GM23338 (cell line): Measurements from ENCODE around the gene SYNPR. TPM values are rescaled to one million over a fixed set of nuclear protein-coding genes. Genes with fewer than 3 reads are reported as not detected.

Experiments
- ATAC-seq: fragments of 200-7000 bp; cut with Tn5 transposase; 3 replicates; pipeline ENCODE4 v1.9.1; 2020
- DNase-seq: peaks from one replicate; pipeline ENCODE4 v3.0.0-alpha.2; 2015; ENCODE audit warnings: low spot score
- H2AFZ ChIP-seq: fragments of 200-600 bp; sonication (generic); 2 replicates; pipeline ENCODE4 v1.8.0; 2016; ENCODE audit warnings: antibody characterized with exemption, mild to moderate bottlenecking, moderate library complexity
- H3F3A ChIP-seq: fragments of 200-600 bp; sonication (generic); replicated peaks from 2 replicates; pipeline ENCODE4 v1.8.0; 2017; ENCODE audit warnings: antibody characterized with exemption, mixed run types, low read depth
- H3K27ac ChIP-seq: fragments of 200-600 bp; sonication (generic); 2 replicates; pipeline ENCODE4 v1.6.1; 2016; ENCODE audit warnings: low read depth
- H3K27me3 ChIP-seq: fragments of 200-600 bp; sonication (generic); 2 replicates; pipeline ENCODE4 v1.8.0; 2016; ENCODE audit warnings: mild to moderate bottlenecking, mixed run types, moderate library complexity; ENCODE audit not compliant: insufficient read depth
- H3K36me3 ChIP-seq: fragments of 200-600 bp; sonication (generic); 2 replicates; pipeline ENCODE4 v1.8.0; 2016; ENCODE audit warnings: mild to moderate bottlenecking; ENCODE audit not compliant: insufficient read depth
- H3K4me1 ChIP-seq: fragments of 200-600 bp; sonication (generic); 2 replicates; pipeline ENCODE4 v1.8.0; 2016; ENCODE audit warnings: mild to moderate bottlenecking, moderate library complexity; ENCODE audit not compliant: insufficient read depth
- H3K4me2 ChIP-seq: fragments of 200-600 bp; sonication (generic); 2 replicates; pipeline ENCODE4 v1.7.1; 2017; ENCODE audit warnings: mixed run types
- H3K4me3 ChIP-seq: fragments of 200-600 bp; sonication (generic); 2 replicates; pipeline ENCODE4 v1.6.1; 2016; ENCODE audit warnings: mixed run types
- H3K79me2 ChIP-seq: fragments of 200-600 bp; sonication (generic); replicated peaks from 2 replicates; pipeline ENCODE4 v1.8.0; 2017; ENCODE audit warnings: mild to moderate bottlenecking; ENCODE audit not compliant: insufficient read depth
- H3K9me2 ChIP-seq: fragments of 200-600 bp; sonication (generic); 2 replicates; pipeline ENCODE4 v1.8.0; 2017; ENCODE audit not compliant: insufficient read depth
- H4K20me1 ChIP-seq: fragments of 200-600 bp; sonication (generic); replicated peaks from 2 replicates; pipeline ENCODE4 v1.8.0; 2017; ENCODE audit warnings: mild to moderate bottlenecking; ENCODE audit not compliant: insufficient read depth
- H3K27ac Mint-ChIP-seq: 2 replicates; pipeline ENCODE4 v1.8.0; 2020; ENCODE audit warnings: inconsistent platforms, mild to moderate bottlenecking, moderate library complexity, mixed read lengths
- H3K27me3 Mint-ChIP-seq: 3 replicates; pipeline ENCODE4 v1.8.0; 2022; ENCODE audit warnings: low read depth, mild to moderate bottlenecking, moderate library complexity, mixed read lengths, inconsistent platforms; ENCODE audit not compliant: insufficient read depth, poor library complexity
- H3K36me3 Mint-ChIP-seq: 3 replicates; pipeline ENCODE4 v1.8.0; 2021; ENCODE audit warnings: low read depth, mild to moderate bottlenecking, inconsistent platforms, moderate library complexity, mixed read lengths
- H3K4me1 Mint-ChIP-seq: 3 replicates; pipeline ENCODE4 v1.8.0; 2020; ENCODE audit warnings: mild to moderate bottlenecking, inconsistent platforms, mixed read lengths
- H3K4me3 Mint-ChIP-seq: 3 replicates; pipeline ENCODE4 v1.8.0; 2021; ENCODE audit warnings: moderate library complexity, mild to moderate bottlenecking, inconsistent platforms, mixed read lengths
- H3K9me3 Mint-ChIP-seq: 3 replicates; pipeline ENCODE4 v1.8.0; 2020; ENCODE audit warnings: moderate library complexity, mild to moderate bottlenecking, inconsistent platforms, mixed read lengths
- CREB1 ChIP-seq: fragments of 250-450 bp; sonication (Bioruptor Pico); IDR thresholded peaks from 2 replicates; pipeline ENCODE4 v1.5.0; 2020; ENCODE audit warnings: low read depth, mild to moderate bottlenecking, moderate library complexity
- EZH2 ChIP-seq: fragments of 200-600 bp; sonication (generic); IDR thresholded peaks from one replicate; pipeline ENCODE4 v1.8.0; 2017; ENCODE audit warnings: antibody characterized with exemption, mild to moderate bottlenecking, low read depth; ENCODE audit not compliant: unreplicated experiment
- EZH2phosphoT487 ChIP-seq: fragments of 200-600 bp; sonication (generic); IDR thresholded peaks from one replicate; pipeline ENCODE4 v1.8.1; 2018; ENCODE audit warnings: antibody characterized with exemption; ENCODE audit not compliant: unreplicated experiment
- JUNB ChIP-seq: IDR thresholded peaks from one replicate; pipeline ENCODE4 v1.6.1; 2016; ENCODE audit warnings: antibody characterized with exemption; ENCODE audit not compliant: unreplicated experiment
- NANOG ChIP-seq: IDR thresholded peaks from 2 replicates; pipeline ENCODE4 v1.6.1; 2016; ENCODE audit warnings: antibody characterized with exemption, borderline replicate concordance
- ZNF114 ChIP-seq: fragments of 250-450 bp; sonication (Bioruptor Pico); IDR thresholded peaks from 2 replicates; pipeline ENCODE4 v1.5.0; 2020; ENCODE audit warnings: mild to moderate bottlenecking, moderate library complexity
- ZNF331 ChIP-seq: fragments of 250-450 bp; sonication (Bioruptor Pico); IDR thresholded peaks from 2 replicates; pipeline ENCODE4 v1.5.0; 2020; ENCODE audit warnings: low read depth, mild to moderate bottlenecking, moderate library complexity
- ZNF462 ChIP-seq: fragments of 250-450 bp; sonication (Bioruptor Pico); IDR thresholded peaks from 2 replicates; pipeline ENCODE4 v1.5.0; 2020; ENCODE audit warnings: mild to moderate bottlenecking, moderate library complexity
- polyA plus RNA-seq: library from polyadenylated mRNA; unstranded; fragments of >200 nt; fragmentation: Nextera tagmentation; extraction: Ambion mirVana; gene quantifications from 2 replicates; pipeline ENCODE4 v1.2.1, GENCODE V29; 2016
- total RNA-seq: library from RNA; depleted of rRNA; stranded (reverse); fragments of >200 nt; shearing (Covaris generic); gene quantifications from 2 replicates; pipeline ENCODE4 v1.2.3, GENCODE V29; 2014
- TF ChIP-seq, protein P1 (sequence below): IDR thresholded peaks from 2 replicates; pipeline ENCODE4 v1.6.1; 2016; ENCODE audit warnings: antibody characterized with exemption

The SYNPR gene
- total and polyA plus RNA-seq, 2 experiments from 2014 or later, result 0.38 to 0.55 TPM

DNA sequence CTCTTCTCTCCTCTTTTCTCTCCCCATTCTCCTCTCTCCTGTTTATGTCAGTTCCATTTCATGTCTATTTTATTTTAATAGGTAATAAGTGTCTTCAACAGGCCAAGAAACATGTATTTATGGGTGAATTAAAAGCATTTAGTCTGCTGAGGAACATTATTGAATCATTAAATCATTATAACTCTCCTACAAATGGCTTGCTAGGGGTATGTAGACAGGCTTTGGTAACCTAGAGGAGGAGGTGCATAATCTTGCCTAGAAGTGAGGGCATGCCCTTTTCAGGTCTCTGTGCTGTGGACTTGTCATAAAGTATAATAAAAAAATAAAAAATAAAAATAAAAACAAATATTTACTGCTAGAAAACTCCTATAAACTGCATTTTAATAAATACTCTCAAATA lies 285.5 kb downstream of the SYNPR start:
- H3K4me1 Mint-ChIP-seq, result peaks cover 5% of the 10 kb centered on the region; the same call in 2 of the 3 replicates
- H3K79me2 ChIP-seq, result no peaks in the 10 kb centered on the region
- no peaks in the 10 kb centered on the region for H3K27me3 ChIP-seq
- ATAC-seq (no peak), DNase-seq (no peak)
- H3K27me3 Mint-ChIP-seq, result no peaks in the 10 kb centered on the region
- H3F3A ChIP-seq, result no peaks in the 10 kb centered on the region
- no peak overlapping the region for H3K4me2 ChIP-seq
- TF ChIP-seq ZNF114 (CRISPR knock-in tag), result no peak
- no peak for TF ChIP-seq NANOG
- no peak for TF ChIP-seq JUNB
- no peak for TF ChIP-seq CREB1
- TF ChIP-seq, protein P1, sequence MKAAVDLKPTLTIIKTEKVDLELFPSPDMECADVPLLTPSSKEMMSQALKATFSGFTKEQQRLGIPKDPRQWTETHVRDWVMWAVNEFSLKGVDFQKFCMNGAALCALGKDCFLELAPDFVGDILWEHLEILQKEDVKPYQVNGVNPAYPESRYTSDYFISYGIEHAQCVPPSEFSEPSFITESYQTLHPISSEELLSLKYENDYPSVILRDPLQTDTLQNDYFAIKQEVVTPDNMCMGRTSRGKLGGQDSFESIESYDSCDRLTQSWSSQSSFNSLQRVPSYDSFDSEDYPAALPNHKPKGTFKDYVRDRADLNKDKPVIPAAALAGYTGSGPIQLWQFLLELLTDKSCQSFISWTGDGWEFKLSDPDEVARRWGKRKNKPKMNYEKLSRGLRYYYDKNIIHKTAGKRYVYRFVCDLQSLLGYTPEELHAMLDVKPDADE, result no peak
- no peak for TF ChIP-seq ZNF462 (CRISPR knock-in tag)
- TF ChIP-seq ZNF331, result no peak
- TF ChIP-seq EZH2phosphoT487, result no peak
- TF ChIP-seq EZH2, result no peak
- no peaks in the 10 kb centered on the region for H3K9me2 ChIP-seq
- no peak overlapping the region for H3K27ac Mint-ChIP-seq
- H3K27ac ChIP-seq, result no peak overlapping the region
- no peak overlapping the region for H2AFZ ChIP-seq
- no peaks in the 10 kb centered on the region for H3K36me3 ChIP-seq
- H3K36me3 Mint-ChIP-seq, result no peaks in the 10 kb centered on the region
- H4K20me1 ChIP-seq, result no peaks in the 10 kb centered on the region
- H3K4me3 Mint-ChIP-seq, result no peak overlapping the region
- no peak overlapping the region for H3K4me3 ChIP-seq
- peaks cover 3% of the 10 kb centered on the region; the same call in 1 of the 3 replicates for H3K9me3 Mint-ChIP-seq
- H3K4me1 ChIP-seq, result no peaks in the 10 kb centered on the region; the same call in 1 of the 2 replicates
